Endothelial cell of umbilical vein (primary cell): Measurements from ENCODE around the gene NPLOC4. TPM values are rescaled to one million over a fixed set of nuclear protein-coding genes. Genes with fewer than 3 reads are reported as not detected.

ENCODE experiments used
- BruUV-seq: library from RNA; stranded (reverse); fragments of 400-500 nt; replicated peaks from 2 replicates; lab custom pipeline; 2021; lab: Mats Ljungman, UMichigan
- CTCF ChIA-PET: fragments of 300-600, 350-600 bp; sonication (Branson Sonifier 250); formaldehyde crosslinking; loops from one replicate; lab custom pipeline; 2021; ENCODE audit warnings: antibody characterized with exemption, inconsistent platforms; lab: Charles Lee
- POLR2A ChIA-PET: fragments of 300-600, 350-600 bp; sonication (Branson Sonifier 250); formaldehyde crosslinking; loops from one replicate; lab custom pipeline; 2021; ENCODE audit warnings: antibody characterized with exemption, inconsistent platforms; lab: Charles Lee
- DNase-seq: peaks from one replicate; pipeline ENCODE4 v3.0.0-alpha.2; 2011; ENCODE audit warnings: low read depth, low spot score
- FAIRE-seq: peaks from 2 replicates; lab custom pipeline; 2011; peaks lifted over from hg19 to GRCh38; lab: Jason Lieb, UNC
- H2AFZ ChIP-seq: 2 replicates; pipeline ENCODE4 v1.6.0; 2012; ENCODE audit warnings: low read depth, low read length, control low read depth, inconsistent platforms
- H3K27ac ChIP-seq: 2 replicates; pipeline ENCODE4 v1.5.1; 2011; ENCODE audit warnings: low read depth, mild to moderate bottlenecking, control low read depth, low read length, moderate library complexity; ENCODE audit not compliant: insufficient read depth
- H3K27me3 ChIP-seq, 2 experiments: 2 replicates each; pipeline versions ENCODE4 v1.6.0 to v1.6.1; 2011; ENCODE audit warnings: low read length in 2 of 2, mixed read lengths in 1 of 2; ENCODE audit not compliant: control insufficient read depth in 2 of 2, insufficient read depth in 2 of 2
- H3K36me3 ChIP-seq, 2 experiments: 2 replicates in 1 of 2; 3 replicates in 1 of 2; pipeline ENCODE4 v1.5.1; 2011; ENCODE audit warnings: low read length in 2 of 2, mild to moderate bottlenecking in 1 of 2, moderate library complexity in 1 of 2; ENCODE audit not compliant: control insufficient read depth in 2 of 2, insufficient read depth in 2 of 2; ENCODE audit errors: extremely low read depth in 1 of 2
- H3K4me1 ChIP-seq: 3 replicates; pipeline ENCODE4 v1.5.1; 2011; ENCODE audit warnings: mild to moderate bottlenecking, low read length; ENCODE audit not compliant: control insufficient read depth, insufficient read depth; ENCODE audit errors: extremely low read depth
- H3K4me2 ChIP-seq: 2 replicates; pipeline ENCODE4 v1.6.1; 2011; ENCODE audit warnings: low read length, control low read depth, mixed read lengths; ENCODE audit not compliant: insufficient read depth
- H3K4me3 ChIP-seq, 3 experiments: fragments of 200-600 bp in 1 of 3; sonication (generic), shearing (Covaris generic) in 1 of 3; replicated peaks in 1 of 3; 2 replicates each; pipeline ENCODE4 v1.5.1; 2011 to 2016; ENCODE audit warnings: control low read depth in 3 of 3, low read length in 3 of 3, mild to moderate bottlenecking in 2 of 3, inconsistent platforms in 1 of 3, low read depth in 1 of 3, moderate library complexity in 1 of 3; ENCODE audit not compliant: insufficient read depth in 1 of 3
- H3K79me2 ChIP-seq: 2 replicates; pipeline ENCODE4 v1.6.0; 2012; ENCODE audit warnings: low read length, inconsistent platforms; ENCODE audit not compliant: control insufficient read depth, insufficient read depth
- H3K9ac ChIP-seq: replicated peaks from 2 replicates; pipeline ENCODE3; 2011; ENCODE audit warnings: low read length, control low read depth; ENCODE audit not compliant: insufficient read depth; ENCODE audit errors: extremely low read depth
- H3K9me1 ChIP-seq: replicated peaks from 3 replicates; pipeline ENCODE4 v1.6.0; 2011; ENCODE audit warnings: mild to moderate bottlenecking, low read length; ENCODE audit not compliant: control insufficient read depth, insufficient read depth; ENCODE audit errors: extremely low read depth
- H3K9me3 ChIP-seq: replicated peaks from 2 replicates; pipeline ENCODE4 v1.5.1; 2012; ENCODE audit warnings: low read length, inconsistent platforms; ENCODE audit not compliant: control insufficient read depth, insufficient read depth
- H4K20me1 ChIP-seq: replicated peaks from 2 replicates; pipeline ENCODE3; 2011; ENCODE audit warnings: mild to moderate bottlenecking, low read length; ENCODE audit not compliant: control insufficient read depth, insufficient read depth; ENCODE audit errors: extremely low read depth
- EZH2 ChIP-seq: IDR thresholded peaks from 2 replicates; pipeline ENCODE4 v1.6.1; 2012; ENCODE audit warnings: borderline replicate concordance, low read depth, mild to moderate bottlenecking, moderate library complexity, low read length, inconsistent platforms; ENCODE audit not compliant: severe bottlenecking
- FOS ChIP-seq: IDR thresholded peaks from 2 replicates; pipeline ENCODE4 v1.6.1; 2011; ENCODE audit warnings: mild to moderate bottlenecking, low read length, moderate library complexity, borderline replicate concordance; ENCODE audit not compliant: insufficient read depth
- GATA2 ChIP-seq: IDR thresholded peaks from 2 replicates; pipeline ENCODE4 v1.7.0; 2011; ENCODE audit warnings: low read depth, mild to moderate bottlenecking, moderate library complexity, mixed read lengths, low read length; ENCODE audit not compliant: insufficient read length, insufficient read depth
- JUN ChIP-seq: IDR thresholded peaks from 2 replicates; pipeline ENCODE4 v1.6.1; 2011; ENCODE audit warnings: borderline replicate concordance, low read depth; ENCODE audit not compliant: insufficient read length, insufficient read depth
- MAX ChIP-seq: IDR thresholded peaks from 2 replicates; pipeline ENCODE4 v1.6.1; 2011; ENCODE audit not compliant: insufficient read depth, insufficient read length
- MYC ChIP-seq: IDR thresholded peaks from one replicate; pipeline ENCODE4 v1.6.1; 2011; ENCODE audit warnings: mild to moderate bottlenecking, low read depth, low read length
- POLR2A ChIP-seq: IDR thresholded peaks from 2 replicates; pipeline ENCODE4 v1.6.1; 2012; ENCODE audit warnings: low read depth, mild to moderate bottlenecking, control low read depth, low read length
- POLR2AphosphoS5 ChIP-seq: IDR thresholded peaks from 2 replicates; pipeline ENCODE4 v1.6.1; 2012; ENCODE audit warnings: low read depth, mild to moderate bottlenecking, control low read depth, low read length, moderate library complexity; ENCODE audit not compliant: insufficient read depth
- dilution Hi-C: fragments of 300-500 bp; cut with MboI; formaldehyde crosslinking; loops from one replicate; pipeline ENCODE4 v1.15.0; 2019; ENCODE audit warnings: low sequenced_read_pairs; ENCODE audit not compliant: extremely low pct_ligation_motif_present
- intact Hi-C: fragments of 100-400 bp; cut with micrococcal nuclease; formaldehyde crosslinking; loops from one replicate; pipeline ENCODE4 v1.10.0; 2022
- polyA plus RNA-seq, 4 experiments: library from polyadenylated mRNA; depleted of rRNA in 3 of 4; stranded (reverse) in 3 of 4; unstranded in 1 of 4; fragments of >200 nt; gene quantifications; 2 replicates each; pipeline versions ENCODE4 v1.2.1 to v1.2.3, GENCODE V29; 2011 to 2012; ENCODE audit warnings: missing spikeins in 1 of 4
- total RNA-seq: library from RNA; stranded (reverse); gene quantifications from 2 replicates; pipeline ENCODE4 v1.2.3, GENCODE V29; 2021
- TF ChIP-seq, protein P1 (sequence below), 2 donors: IDR thresholded peaks; 1 replicate in 1 of 2; 2 replicates in 1 of 2; pipeline ENCODE4 v1.5.1; 2011; ENCODE audit warnings: low read length in 2 of 2, mild to moderate bottlenecking in 2 of 2, moderate library complexity in 2 of 2, control low read depth in 1 of 2, inconsistent platforms in 1 of 2, low read depth in 1 of 2; ENCODE audit not compliant: insufficient read depth in 1 of 2; ENCODE audit errors: extremely low read depth in 1 of 2

The NPLOC4 gene
- total and polyA plus RNA-seq, 2 donors (not counting 3 experiments of a cell fraction or from before 2014, with no cell fraction given): 150 to 175 TPM

DNA sequence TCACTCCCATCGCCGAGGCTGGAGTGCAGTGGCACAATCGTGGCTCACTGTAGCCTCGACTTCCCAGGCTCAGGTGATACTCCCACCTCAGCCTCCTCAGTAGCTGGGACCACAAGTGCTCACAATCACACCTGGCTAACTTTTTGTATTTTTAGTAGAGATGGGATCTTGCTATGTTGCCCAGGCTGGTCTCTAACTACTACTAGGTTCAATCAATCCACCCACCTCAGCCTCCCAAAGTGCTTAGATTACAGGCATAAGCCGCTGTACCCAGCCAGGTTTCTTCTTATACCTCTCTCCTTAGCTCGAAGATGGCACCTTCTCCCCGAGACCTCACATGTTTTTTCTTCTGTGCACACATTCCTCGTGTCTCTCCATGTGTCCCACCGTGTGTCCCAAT is 3.1 kb upstream of the NPLOC4 start:
- H3K4me3 ChIP-seq: no peak overlapping the region
- intact Hi-C loops (no loop called here), dilution Hi-C loops (no loop called here)
- no peaks in the 10 kb centered on the region for H3K36me3 ChIP-seq
- H3K79me2 ChIP-seq: peaks cover 17% of the 10 kb centered on the region
- no peaks in the 10 kb centered on the region for H4K20me1 ChIP-seq
- H3K9me1 ChIP-seq: no peaks in the 10 kb centered on the region
- ChIA-PET POLR2A (no interaction called here), CTCF (no interaction called here)
- no peaks in the 10 kb centered on the region for H3K9me3 ChIP-seq
- no peak for FAIRE-seq
- H3K4me1 ChIP-seq: peaks cover 11% of the 10 kb centered on the region
- no peak overlapping the region for H2AFZ ChIP-seq
- H3K9ac ChIP-seq: no peak overlapping the region
- no peak overlapping the region for H3K27ac ChIP-seq
- H3K4me2 ChIP-seq: no peak overlapping the region
- no TSS peak for BruUV-seq
- H3K27me3 ChIP-seq: no peaks in the 10 kb centered on the region
- no peak for DNase-seq
- TF ChIP-seq MYC: no peak
- TF ChIP-seq MAX: no peak
- TF ChIP-seq FOS: no peak

DNA sequence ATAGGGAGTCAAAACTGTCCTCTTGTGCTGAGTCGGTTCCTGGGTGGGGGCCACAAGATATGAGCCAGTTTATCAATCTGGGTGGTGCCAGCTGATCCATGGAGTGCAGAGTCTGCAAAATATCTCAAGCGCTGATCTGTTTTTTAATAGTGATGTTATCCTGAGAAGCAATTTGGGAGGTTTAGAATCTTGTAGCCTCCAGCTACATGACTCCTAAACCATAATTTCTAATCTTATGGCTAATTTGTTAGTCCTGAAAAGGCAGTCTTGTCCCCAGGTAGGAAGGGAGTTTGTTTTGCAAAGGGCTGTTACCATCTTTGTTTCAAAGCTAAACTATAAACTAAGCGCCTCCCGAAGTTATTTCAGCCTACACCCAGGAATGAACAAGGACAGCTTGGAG is 1.8 kb upstream of the NPLOC4 start:
- Histone ChIP-seq H3K4me2 (no peak overlapping the region), H3K27me3 (no peaks in the 10 kb centered on the region), H3K27ac (no peak overlapping the region), H2AFZ (no peak overlapping the region), H3K9me3 (no peaks in the 10 kb centered on the region), H3K9me1 (no peaks in the 10 kb centered on the region), H4K20me1 (no peaks in the 10 kb centered on the region), H3K9ac (no peak overlapping the region), H3K79me2 (peaks cover 30% of the 10 kb centered on the region), H3K36me3 (no peaks in the 10 kb centered on the region), H3K4me3 (no peak overlapping the region), H3K4me1 (peaks cover 11% of the 10 kb centered on the region)
- POLR2A ChIA-PET: interaction anchor here (0.5 to 0.7 kb wide), 2 partner anchors 80 to 245 kb away, joined by 3 to 8 read pairs; no protein-coding TSS in a partner anchor
- dilution Hi-C loops: no loop called here
- CTCF ChIA-PET: no interaction called here
- no peak for DNase-seq
- FAIRE-seq: no peak
- BruUV-seq: no TSS peak
- intact Hi-C loops: no loop called here
- TF ChIP-seq GATA2 (no peak), FOS (no peak), POLR2A (no peak), POLR2AphosphoS5 (no peak), JUN (no peak), MAX (no peak), EZH2 (no peak), MYC (no peak)
- TF ChIP-seq, protein P1, sequence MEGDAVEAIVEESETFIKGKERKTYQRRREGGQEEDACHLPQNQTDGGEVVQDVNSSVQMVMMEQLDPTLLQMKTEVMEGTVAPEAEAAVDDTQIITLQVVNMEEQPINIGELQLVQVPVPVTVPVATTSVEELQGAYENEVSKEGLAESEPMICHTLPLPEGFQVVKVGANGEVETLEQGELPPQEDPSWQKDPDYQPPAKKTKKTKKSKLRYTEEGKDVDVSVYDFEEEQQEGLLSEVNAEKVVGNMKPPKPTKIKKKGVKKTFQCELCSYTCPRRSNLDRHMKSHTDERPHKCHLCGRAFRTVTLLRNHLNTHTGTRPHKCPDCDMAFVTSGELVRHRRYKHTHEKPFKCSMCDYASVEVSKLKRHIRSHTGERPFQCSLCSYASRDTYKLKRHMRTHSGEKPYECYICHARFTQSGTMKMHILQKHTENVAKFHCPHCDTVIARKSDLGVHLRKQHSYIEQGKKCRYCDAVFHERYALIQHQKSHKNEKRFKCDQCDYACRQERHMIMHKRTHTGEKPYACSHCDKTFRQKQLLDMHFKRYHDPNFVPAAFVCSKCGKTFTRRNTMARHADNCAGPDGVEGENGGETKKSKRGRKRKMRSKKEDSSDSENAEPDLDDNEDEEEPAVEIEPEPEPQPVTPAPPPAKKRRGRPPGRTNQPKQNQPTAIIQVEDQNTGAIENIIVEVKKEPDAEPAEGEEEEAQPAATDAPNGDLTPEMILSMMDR (IDR thresholded peaks at IDR 0.05; ENCODE audit: extremely low read depth in 1 of 2, insufficient read depth in 1 of 2, low read depth in 1 of 2, low read length in 2 of 2): no peak
